OCI-LY3 (cell line): Measurements from ENCODE around the gene TSPAN5.

ENCODE experiments used
- CTCF ChIP-seq: fragments of 200-600, 300-600 bp; sonication (generic); IDR thresholded peaks from 2 replicates; pipeline ENCODE4 v1.5.1; 2014; ENCODE audit warnings: antibody characterized with exemption, low read length, low read depth
- EZH2phosphoT487 ChIP-seq: fragments of 200-600 bp; shearing (Covaris generic); IDR thresholded peaks from 2 replicates; pipeline ENCODE4 v1.6.1; 2018; ENCODE audit warnings: antibody characterized with exemption, mixed run types, low read depth

GRCh38 chr4:98632258-98632657 lies 26.2 kb downstream of the TSPAN5 start:
- TF ChIP-seq CTCF (no peak), EZH2phosphoT487 (no peak)
